Measurements from ENCODE around the gene LECT2. TPM values are rescaled to one million over a fixed set of nuclear protein-coding genes. Genes with fewer than 3 reads are reported as not detected.
A peak's percentile ranks its signal among the peaks of the same experiment; 100 is the strongest.

Gene LECT2
- total RNA-seq, 1 donor from 2014 or later, result not detected

- no peak for TF ChIP-seq CTCF (IDR thresholded peaks at IDR 0.05; ENCODE audit: insufficient read depth, low read length, severe bottlenecking)
- DNase-seq (ENCODE audit: low read depth) (peak; percentile 85), FAIRE-seq (no peak)
- Histone ChIP-seq H3K27me3 (ENCODE audit: control insufficient read depth, insufficient read depth, low read length) (no peaks in the 10 kb centered on the region), H3K4me3 (ENCODE audit: low read depth, low read length) (no peak overlapping the region), H3K36me3 (ENCODE audit: control insufficient read depth, insufficient read depth, low read length) (no peaks in the 10 kb centered on the region)
These were observed 44.8 kb upstream of the LECT2 start for GRCh38 chr5:135999406-136000139.

DNA sequence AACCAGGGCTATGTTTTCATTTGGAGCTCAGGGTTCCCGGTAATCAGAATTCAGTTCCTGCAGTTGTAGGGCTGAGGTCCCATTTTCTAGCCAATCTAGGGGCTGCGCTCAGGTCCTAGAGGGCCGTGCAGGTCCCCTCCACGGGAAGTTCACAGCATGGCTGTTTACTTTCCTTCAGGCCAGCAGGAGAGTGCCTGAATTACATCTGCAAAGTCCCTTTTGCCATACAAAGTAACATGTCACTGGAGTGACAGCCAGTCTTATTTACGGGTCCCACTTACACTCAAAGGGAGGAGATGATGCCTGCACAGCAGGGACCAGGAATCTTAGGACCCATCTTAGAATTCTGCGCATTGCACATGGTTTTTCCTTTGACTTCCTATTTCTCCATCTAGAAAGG lies 44.1 kb upstream of the LECT2 start:
- no peaks in the 10 kb centered on the region for H3K36me3 ChIP-seq (ENCODE audit: control insufficient read depth, insufficient read depth, low read length)
- FAIRE-seq (no peak), DNase-seq (ENCODE audit: low read depth) (no peak)
- no peak overlapping the region for H3K4me3 ChIP-seq (ENCODE audit: low read depth, low read length)
- no peak for TF ChIP-seq CTCF (IDR thresholded peaks at IDR 0.05; ENCODE audit: insufficient read depth, low read length, severe bottlenecking)
- H3K27me3 ChIP-seq (ENCODE audit: control insufficient read depth, insufficient read depth, low read length), result no peaks in the 10 kb centered on the region

GRCh38 chr5:135997673-135998335 lies 43.0 kb upstream of the LECT2 start:
- Histone ChIP-seq H3K4me3 (ENCODE audit: low read depth, low read length) (no peak overlapping the region), H3K27me3 (ENCODE audit: control insufficient read depth, insufficient read depth, low read length) (no peaks in the 10 kb centered on the region), H3K36me3 (ENCODE audit: control insufficient read depth, insufficient read depth, low read length) (no peaks in the 10 kb centered on the region)
- no peak for TF ChIP-seq CTCF (IDR thresholded peaks at IDR 0.05; ENCODE audit: insufficient read depth, low read length, severe bottlenecking)
- no peak for DNase-seq (ENCODE audit: low read depth)
- no peak for FAIRE-seq

DNA sequence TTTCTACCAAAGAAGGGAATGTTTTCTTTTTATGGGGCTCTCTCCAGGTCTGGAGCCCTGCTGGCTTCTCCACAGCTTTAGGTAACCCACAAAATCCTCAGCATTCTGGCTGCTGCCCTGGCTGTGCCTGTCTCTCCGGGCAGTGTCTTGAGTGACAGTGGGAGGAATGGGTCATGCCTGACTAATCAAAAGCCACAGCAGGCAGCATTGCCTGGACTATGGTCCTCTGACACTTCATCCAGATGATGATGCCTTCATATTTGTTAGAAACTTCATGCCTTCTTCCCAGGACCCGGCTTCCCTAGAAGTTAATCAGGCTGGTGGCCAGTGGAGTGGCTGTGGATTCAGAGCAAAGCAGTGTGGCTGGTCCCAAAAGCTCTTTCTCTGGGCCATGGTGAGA lies 41.8 kb upstream of the LECT2 start:
- H3K36me3 ChIP-seq (ENCODE audit: control insufficient read depth, insufficient read depth, low read length), result no peaks in the 10 kb centered on the region
- TF ChIP-seq CTCF (IDR thresholded peaks at IDR 0.05; ENCODE audit: insufficient read depth, low read length, severe bottlenecking), result no peak
- peak; percentile 55 for DNase-seq (ENCODE audit: low read depth)
- FAIRE-seq, result no peak
- H3K4me3 ChIP-seq (ENCODE audit: low read depth, low read length), result no peak overlapping the region
- no peaks in the 10 kb centered on the region for H3K27me3 ChIP-seq (ENCODE audit: control insufficient read depth, insufficient read depth, low read length)

DNA sequence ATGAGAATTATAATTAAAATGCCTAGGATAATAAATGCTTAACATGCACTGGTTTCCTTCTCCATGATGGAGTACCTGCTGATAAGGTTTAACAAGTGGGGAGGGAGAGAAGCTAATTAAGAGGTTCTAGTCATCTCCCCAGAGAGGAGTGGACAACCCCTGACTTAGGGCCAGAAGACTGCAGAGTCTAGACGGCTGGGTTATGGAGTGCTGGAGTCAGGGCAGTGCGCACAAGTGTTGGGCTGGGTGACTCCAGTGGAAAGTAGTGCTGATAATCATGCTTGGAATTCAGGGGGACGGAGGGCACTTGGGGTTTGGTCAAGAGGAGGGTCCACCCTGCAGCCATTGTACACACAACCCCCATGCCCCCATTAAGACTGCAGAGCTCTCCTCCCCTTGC lies 41.2 kb upstream of the LECT2 start:
- no peak for DNase-seq (ENCODE audit: low read depth)
- TF ChIP-seq CTCF (IDR thresholded peaks at IDR 0.05; ENCODE audit: insufficient read depth, low read length, severe bottlenecking), result no peak
- H3K36me3 ChIP-seq (ENCODE audit: control insufficient read depth, insufficient read depth, low read length), result no peaks in the 10 kb centered on the region
- no peaks in the 10 kb centered on the region for H3K27me3 ChIP-seq (ENCODE audit: control insufficient read depth, insufficient read depth, low read length)
- FAIRE-seq, result peak; percentile 23
- H3K4me3 ChIP-seq (ENCODE audit: low read depth, low read length), result no peak overlapping the region

Data from bronchial epithelial cell (primary cell).